ENCODE data around the gene SSUH2.
"Not testable (repeated sequence)": the region's sequence is repeated elsewhere in the genome, so short reads cannot be mapped to it uniquely, and the experiment has no call there.

The SSUH2 gene

GRCh38 chr3:8644748-8645390 is at the start of gene SSUH2:
Gene SSUH2 (minus strand): TSS chr3:8644798. CDS start chr3:8644758, 40 bp downstream.
- DNase-seq: no peak

- not testable (repeated sequence) for DNase-seq
These were observed 46.7 kb upstream of the SSUH2 start for GRCh38 chr3:8691295-8691694.

GRCh38 chr3:8684992-8685391 is 40.4 kb upstream of the SSUH2 start:
- not testable (repeated sequence) for DNase-seq

GRCh38 chr3:8682850-8683574 is 38.4 kb upstream of the SSUH2 start:
- DNase-seq: not testable (repeated sequence)

DNA sequence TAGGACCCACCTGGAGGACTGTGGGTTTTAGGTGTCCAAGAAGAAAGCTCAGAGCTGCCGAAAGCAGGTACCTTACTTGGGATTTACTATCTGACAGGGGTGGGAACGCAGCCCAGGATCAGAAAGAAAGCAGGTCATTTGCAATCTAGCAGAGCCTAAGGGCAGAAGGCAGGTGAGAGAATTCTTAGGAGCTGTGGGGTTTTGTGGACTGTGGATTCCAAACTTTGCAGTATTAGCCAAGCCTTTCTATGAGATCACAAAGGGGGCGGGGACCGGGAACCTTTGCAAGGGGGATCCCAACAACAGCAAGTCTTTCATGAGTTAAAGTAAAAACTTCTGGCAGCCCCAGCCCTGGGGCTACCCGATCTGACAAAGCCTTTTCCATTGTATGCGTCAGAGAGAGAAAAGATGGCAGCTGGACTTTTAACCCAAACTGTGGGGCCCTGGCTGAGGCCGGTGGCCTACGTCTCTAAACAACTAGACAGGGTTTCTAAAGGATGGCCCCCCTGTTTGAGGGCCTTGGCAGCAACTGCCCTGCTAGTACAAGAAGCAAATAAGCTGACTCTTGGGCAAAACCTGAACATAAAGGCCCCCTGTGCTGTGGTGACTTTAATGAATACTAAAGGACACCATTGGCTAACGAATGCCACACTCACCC is 37.4 kb upstream of the SSUH2 start:
- DNase-seq: not testable (repeated sequence)

DNA sequence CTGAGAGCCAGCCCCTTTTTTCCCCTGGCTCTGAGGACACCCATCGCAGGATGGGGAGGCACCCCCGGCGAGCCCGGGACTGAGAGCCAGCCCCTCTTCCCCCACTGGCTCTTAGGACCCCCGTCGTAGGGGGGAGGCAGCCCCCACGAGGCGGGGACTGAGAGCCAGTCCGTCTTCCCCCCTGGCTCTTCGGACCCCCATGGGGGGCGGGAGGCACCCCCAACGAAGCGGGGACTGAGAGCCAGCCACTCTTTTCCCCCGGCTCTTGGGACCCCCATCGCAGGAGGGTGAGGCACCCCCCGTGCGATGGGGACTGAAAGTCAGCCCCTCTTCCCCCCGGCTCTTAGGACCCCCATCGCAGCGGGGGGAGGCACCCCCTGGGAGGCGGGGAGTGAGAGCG is 36.8 kb upstream of the SSUH2 start:
- DNase-seq: no peak

DNA sequence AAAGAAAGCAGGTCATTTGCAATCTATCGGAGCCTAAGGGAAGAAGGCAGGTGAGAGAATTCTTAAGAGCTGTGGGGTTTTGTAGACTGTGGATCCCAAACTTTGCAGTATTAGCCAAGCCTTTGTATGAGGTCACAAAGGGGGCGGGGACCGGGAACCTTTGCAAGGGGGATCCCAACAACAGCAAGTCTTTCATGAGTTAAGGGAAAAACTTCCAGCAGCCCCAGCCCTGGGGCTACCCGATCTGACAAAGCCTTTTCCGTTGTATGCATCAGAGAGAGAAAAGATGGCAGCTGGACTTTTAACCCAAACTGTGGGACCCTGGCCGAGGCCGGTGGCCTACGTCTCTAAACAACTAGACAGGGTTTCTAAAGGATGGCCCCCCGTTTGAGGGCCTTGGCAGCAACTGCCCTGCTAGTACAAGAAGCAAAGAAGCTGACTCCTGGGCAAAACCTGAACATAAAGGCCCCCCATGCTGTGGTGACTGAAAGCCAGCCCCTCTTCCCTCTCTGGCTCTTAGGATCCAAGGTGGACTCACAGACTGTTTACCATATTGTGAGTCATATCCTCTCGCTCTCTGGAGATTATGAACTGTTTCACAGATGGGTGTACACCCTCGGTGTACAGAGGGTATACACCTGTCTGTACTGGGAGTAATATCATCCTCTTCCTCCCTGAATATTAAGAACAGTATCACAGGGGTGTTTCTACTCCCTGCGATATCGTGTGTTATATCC is 35.4 kb upstream of the SSUH2 start:
- not testable (repeated sequence) for DNase-seq

GRCh38 chr3:8678751-8679150 is 34.2 kb upstream of the SSUH2 start:
- DNase-seq: no peak

DNA sequence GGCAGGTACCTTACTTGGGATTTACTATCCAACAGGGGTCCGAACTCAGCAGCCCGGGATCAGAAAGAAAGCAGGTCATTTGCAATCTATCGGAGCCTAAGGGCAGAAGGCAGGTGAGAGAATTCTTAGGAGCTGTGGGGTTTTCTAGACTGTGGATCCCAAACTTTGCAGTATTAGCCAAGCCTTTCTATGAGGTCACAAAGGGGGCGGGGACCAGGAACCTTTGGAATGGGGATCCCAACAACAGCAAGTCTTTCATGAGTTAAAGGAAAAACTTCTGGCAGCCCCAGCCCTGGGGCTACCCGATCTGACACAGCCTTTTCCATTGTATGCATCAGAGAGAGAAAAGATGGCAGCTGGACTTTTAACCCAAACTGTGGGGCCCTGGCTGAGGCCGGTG is 32.7 kb upstream of the SSUH2 start:
- not testable (repeated sequence) for DNase-seq

- not testable (repeated sequence) for DNase-seq
These were observed 31.0 kb upstream of the SSUH2 start for GRCh38 chr3:8675591-8675990.

GRCh38 chr3:8673083-8673737 is 28.6 kb upstream of the SSUH2 start:
- DNase-seq: no peak

GRCh38 chr3:8669019-8669418 is 24.4 kb upstream of the SSUH2 start:
- DNase-seq: no peak

DNA sequence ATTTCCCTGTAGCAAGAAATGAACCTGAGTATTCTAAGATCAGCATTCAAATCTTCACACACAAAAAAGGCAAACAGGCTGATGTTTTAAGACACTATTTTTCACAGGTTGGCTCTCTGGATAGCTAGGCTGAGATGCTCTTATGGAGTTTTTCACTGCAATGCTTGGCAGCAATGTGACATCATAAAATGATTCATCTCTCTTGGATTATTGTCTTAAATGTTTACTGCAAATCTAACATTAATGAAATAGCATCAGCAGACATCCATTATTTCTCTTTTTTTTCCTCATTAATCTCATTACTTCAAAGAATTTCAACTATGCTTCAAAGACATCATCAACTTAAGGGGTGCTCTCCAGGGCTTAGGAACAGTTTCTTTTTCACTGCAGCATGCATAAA is 23.6 kb upstream of the SSUH2 start:
- DNase-seq: no peak

GRCh38 chr3:8667463-8668091 is 23.0 kb upstream of the SSUH2 start:
- no peak for DNase-seq

DNA sequence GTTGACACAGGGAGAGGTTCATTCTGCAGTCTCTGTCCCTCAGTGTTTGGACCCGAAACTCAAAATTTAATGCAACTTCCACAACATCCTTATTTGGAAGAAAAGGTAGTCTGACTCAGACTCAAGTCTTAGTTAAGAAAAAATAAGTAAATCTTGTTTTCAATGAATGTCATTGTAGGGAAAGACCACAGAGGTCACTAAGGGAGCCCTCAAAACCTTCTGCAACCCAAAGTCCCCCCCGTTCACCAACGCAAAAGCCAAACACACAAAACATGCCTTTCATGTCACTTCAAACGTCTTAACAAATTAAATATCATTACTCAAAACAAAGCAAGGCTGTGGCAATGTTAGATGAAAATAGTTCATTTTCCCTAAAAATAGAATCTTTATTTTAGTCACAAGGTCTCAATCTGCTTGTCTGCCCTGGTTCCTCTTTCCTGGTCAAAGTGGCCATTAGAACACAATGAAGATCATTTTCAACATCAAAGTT is 20.9 kb upstream of the SSUH2 start:
- DNase-seq: no peak

DNA sequence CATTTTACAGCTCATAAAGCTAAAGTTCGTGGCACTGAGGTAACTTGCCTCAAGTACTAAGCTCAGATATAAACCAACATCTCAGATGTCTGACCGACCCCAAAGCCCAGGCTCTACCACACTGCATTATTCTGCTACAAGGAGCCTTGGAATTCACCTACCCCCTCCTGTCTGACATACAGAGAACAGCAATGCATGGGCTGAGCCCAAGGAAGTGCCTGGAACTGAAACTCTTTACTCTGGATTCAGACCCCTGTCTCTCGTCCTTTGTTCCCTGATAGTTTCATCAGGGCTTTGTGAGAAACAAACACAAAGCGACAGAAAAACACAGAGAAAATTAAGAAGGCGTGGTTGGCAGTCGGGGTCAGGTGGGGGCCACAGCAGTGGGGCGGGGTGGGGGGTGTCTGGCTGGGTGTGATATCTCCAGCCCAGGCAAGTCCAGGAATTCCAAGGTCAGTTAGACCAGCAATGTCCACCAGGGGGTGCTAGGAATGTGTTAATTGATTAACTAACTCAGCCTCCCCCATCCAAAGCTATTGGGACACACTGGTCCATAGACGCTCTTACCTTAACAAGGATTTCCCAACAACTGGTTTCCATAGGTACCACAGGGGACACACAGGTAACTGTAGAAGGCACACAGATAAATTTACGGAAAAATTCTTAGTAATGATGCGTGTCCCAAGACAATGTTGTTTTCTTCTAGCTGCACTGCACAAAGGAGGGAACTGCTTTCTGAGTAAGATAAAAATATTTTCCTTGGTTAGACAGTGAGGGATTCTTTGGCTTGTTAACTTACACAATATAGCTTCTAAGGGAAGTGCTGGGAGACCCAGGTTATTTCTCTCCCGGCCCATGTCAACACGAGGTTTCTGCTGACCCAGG is 18.8 kb upstream of the SSUH2 start:
- peak; percentile 57 for DNase-seq

DNA sequence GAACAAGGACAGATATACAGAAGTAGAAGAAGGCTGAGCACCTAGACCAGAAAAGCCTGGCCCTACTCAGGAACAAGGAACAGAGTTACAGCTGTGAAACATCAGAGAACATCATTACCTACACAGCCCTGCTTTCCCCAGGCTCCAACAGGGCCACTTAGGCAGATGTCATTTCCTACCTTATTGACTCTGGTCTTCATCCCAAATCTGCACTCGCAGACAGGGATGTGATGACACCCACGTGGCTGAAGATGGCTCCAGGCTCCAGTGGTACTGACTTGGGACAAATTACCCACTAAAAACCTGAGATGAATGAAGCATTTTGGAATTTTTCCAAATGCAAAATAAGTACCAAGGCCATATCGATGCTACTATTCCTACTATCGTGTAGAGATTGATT is 18.0 kb upstream of the SSUH2 start:
- DNase-seq: no peak

- peak; percentile 23 for DNase-seq
These were observed 15.8 kb upstream of the SSUH2 start for GRCh38 chr3:8660175-8661118.

GRCh38 chr3:8659242-8659641 is 14.6 kb upstream of the SSUH2 start:
- DNase-seq: no peak
